ENCODE data around the gene ATG14. TPM values are rescaled to one million over a fixed set of nuclear protein-coding genes. Genes with fewer than 3 reads are reported as not detected.

ATG14 gene
- total RNA-seq, 4 donors from 2014 or later = 6.1 to 26.5 (median 13.0) TPM

- intact Hi-C loops (cut with DNase I; ENCODE audit: low total_unique reads) = no loop called here
- DNase-seq = peak; percentile 17 to 27
- no peak for TF ChIP-seq POLR2A (IDR thresholded peaks at IDR 0.05)
- TF ChIP-seq CTCF (IDR thresholded peaks at IDR 0.05) = peak in 2 of 4 experiments; percentile 20 to 49
- Histone ChIP-seq H3K27me3 (no peaks in the 10 kb centered on the region), H3K27ac (no peak overlapping the region), H3K4me1 (no peaks in the 10 kb centered on the region), H3K36me3 (no peaks in the 10 kb centered on the region), H3K9me3 (no peaks in the 10 kb centered on the region), H3K4me3 (no peak overlapping the region)
Measured at GRCh38 chr14:55354500-55354899, 57.1 kb downstream of the ATG14 start.

- DNase-seq = no peak
- TF ChIP-seq CTCF (IDR thresholded peaks at IDR 0.05) (no peak), POLR2A (IDR thresholded peaks at IDR 0.05) (no peak)
- H3K36me3 ChIP-seq = no peaks in the 10 kb centered on the region
- H3K27me3 ChIP-seq = no peaks in the 10 kb centered on the region
- intact Hi-C loops (cut with DNase I; ENCODE audit: low total_unique reads) = no loop called here
- no peak overlapping the region for H3K4me3 ChIP-seq
- H3K27ac ChIP-seq = no peak overlapping the region
- no peaks in the 10 kb centered on the region for H3K4me1 ChIP-seq
- no peaks in the 10 kb centered on the region for H3K9me3 ChIP-seq
Measured at GRCh38 chr14:55353686-55354467, 57.8 kb downstream of the ATG14 start.

GRCh38 chr14:55352201-55352600 is 59.4 kb downstream of the ATG14 start:
- Histone ChIP-seq H3K9me3 (no peaks in the 10 kb centered on the region), H3K36me3 (no peaks in the 10 kb centered on the region), H3K27ac (no peak overlapping the region), H3K4me1 (no peaks in the 10 kb centered on the region), H3K27me3 (no peaks in the 10 kb centered on the region), H3K4me3 (no peak overlapping the region)
- no peak for DNase-seq
- TF ChIP-seq CTCF (IDR thresholded peaks at IDR 0.05) (no peak), POLR2A (IDR thresholded peaks at IDR 0.05) (no peak)
- intact Hi-C loops (cut with DNase I; ENCODE audit: low total_unique reads) = no loop called here

DNA sequence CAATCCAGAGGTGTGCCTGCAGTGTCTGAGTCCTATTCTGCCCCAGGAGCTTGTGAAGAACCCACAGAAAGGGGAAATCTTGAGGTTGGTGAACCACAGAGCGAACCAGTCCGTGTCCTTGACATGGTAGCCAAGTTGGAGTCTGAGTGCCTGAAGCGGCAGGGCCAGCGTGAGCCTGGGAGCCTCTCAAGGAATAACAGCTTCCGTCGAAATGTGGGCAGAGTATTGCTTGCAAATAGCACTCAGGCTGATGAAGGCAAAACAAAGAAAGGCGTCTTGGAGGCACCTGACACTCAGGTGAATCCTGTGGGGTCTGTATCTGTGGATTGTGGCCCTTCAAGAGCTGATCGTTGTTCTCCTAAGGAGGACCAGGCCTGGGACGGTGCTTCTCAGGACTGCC is 60.5 kb downstream of the ATG14 start:
- H3K4me1 ChIP-seq = no peaks in the 10 kb centered on the region
- H3K27ac ChIP-seq = no peak overlapping the region
- intact Hi-C loops (cut with DNase I; ENCODE audit: low total_unique reads) = no loop called here
- DNase-seq = no peak
- H3K36me3 ChIP-seq = no peaks in the 10 kb centered on the region
- no peaks in the 10 kb centered on the region for H3K27me3 ChIP-seq
- TF ChIP-seq CTCF (IDR thresholded peaks at IDR 0.05) = no peak
- TF ChIP-seq POLR2A (IDR thresholded peaks at IDR 0.05) = no peak
- no peaks in the 10 kb centered on the region for H3K9me3 ChIP-seq
- no peak overlapping the region for H3K4me3 ChIP-seq

- Histone ChIP-seq H3K27me3 (no peaks in the 10 kb centered on the region), H3K4me3 (no peak overlapping the region), H3K4me1 (no peaks in the 10 kb centered on the region), H3K36me3 (no peaks in the 10 kb centered on the region), H3K27ac (no peak overlapping the region), H3K9me3 (no peaks in the 10 kb centered on the region)
- DNase-seq = no peak
- TF ChIP-seq POLR2A (IDR thresholded peaks at IDR 0.05) = no peak
- TF ChIP-seq CTCF (IDR thresholded peaks at IDR 0.05) = no peak
- intact Hi-C loops (cut with DNase I; ENCODE audit: low total_unique reads) = no loop called here
Measured at GRCh38 chr14:55350461-55350860, 61.2 kb downstream of the ATG14 start.

All from uterus (tissue), 4 donors.